Sigmoid colon (tissue), 4 donors: ENCODE results near the gene SMAD5.

Experiments
- EP300 ChIP-seq, 4 donors: sonication (generic); formaldehyde crosslinking; IDR thresholded peaks; one replicate each; pipeline ENCODE4 v1.6.1; 2017; ENCODE audit warnings: antibody characterized with exemption in 4 of 4
- POLR2A ChIP-seq, 2 donors: fragments of 450-650 bp; IDR thresholded peaks; one replicate each; pipeline ENCODE4 v1.6.1; 2016; ENCODE audit warnings: antibody characterized with exemption in 2 of 2, mild to moderate bottlenecking in 2 of 2, moderate library complexity in 2 of 2
- TF ChIP-seq, protein P1 (sequence below), 4 experiments: fragments of 450-650 bp in 3 of 4; fragments of 200-600 bp in 1 of 4; IDR thresholded peaks; one replicate each; pipeline ENCODE4 v1.5.1; 2016 to 2019; ENCODE audit warnings: antibody characterized with exemption in 4 of 4, mild to moderate bottlenecking in 3 of 4, moderate library complexity in 2 of 4

DNA sequence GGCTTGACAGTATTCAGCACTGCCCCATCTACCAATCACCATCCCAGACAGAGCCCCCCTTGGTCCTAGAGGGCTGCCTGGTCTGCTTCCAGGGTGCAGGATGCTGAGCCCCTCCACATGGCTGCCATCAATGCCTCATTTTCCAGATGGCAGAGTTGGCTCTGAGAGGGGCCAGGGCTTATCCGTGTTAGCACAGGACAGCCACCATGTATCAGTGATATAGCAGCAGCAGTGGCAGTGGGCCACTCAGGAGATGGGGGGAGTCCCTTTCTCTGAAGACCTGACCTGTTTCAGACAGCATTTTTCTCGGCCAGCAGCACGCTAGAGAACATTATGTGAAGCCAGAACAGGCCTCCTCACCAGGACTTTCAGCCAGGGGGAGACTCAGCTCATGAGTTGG, 61.9 kb downstream of the SMAD5 start:
- TF ChIP-seq, protein P1, sequence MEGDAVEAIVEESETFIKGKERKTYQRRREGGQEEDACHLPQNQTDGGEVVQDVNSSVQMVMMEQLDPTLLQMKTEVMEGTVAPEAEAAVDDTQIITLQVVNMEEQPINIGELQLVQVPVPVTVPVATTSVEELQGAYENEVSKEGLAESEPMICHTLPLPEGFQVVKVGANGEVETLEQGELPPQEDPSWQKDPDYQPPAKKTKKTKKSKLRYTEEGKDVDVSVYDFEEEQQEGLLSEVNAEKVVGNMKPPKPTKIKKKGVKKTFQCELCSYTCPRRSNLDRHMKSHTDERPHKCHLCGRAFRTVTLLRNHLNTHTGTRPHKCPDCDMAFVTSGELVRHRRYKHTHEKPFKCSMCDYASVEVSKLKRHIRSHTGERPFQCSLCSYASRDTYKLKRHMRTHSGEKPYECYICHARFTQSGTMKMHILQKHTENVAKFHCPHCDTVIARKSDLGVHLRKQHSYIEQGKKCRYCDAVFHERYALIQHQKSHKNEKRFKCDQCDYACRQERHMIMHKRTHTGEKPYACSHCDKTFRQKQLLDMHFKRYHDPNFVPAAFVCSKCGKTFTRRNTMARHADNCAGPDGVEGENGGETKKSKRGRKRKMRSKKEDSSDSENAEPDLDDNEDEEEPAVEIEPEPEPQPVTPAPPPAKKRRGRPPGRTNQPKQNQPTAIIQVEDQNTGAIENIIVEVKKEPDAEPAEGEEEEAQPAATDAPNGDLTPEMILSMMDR (IDR thresholded peaks at IDR 0.05): no peak
- TF ChIP-seq EP300 (IDR thresholded peaks at IDR 0.05) (no peak), POLR2A (IDR thresholded peaks at IDR 0.05) (no peak)
